ENCODE measurements around the gene PEX12. TPM values are rescaled to one million over a fixed set of nuclear protein-coding genes. Genes with fewer than 3 reads are reported as not detected.

PEX12 gene
- total and polyA plus RNA-seq, 11 donors: 2.6 to 10.8 (median 7.9) TPM

GRCh38 chr17:35546487-35546886 lies 31.9 kb downstream of the PEX12 start:
- TF ChIP-seq POLR2A (IDR thresholded peaks at IDR 0.05): no peak
- TF ChIP-seq, protein P1, sequence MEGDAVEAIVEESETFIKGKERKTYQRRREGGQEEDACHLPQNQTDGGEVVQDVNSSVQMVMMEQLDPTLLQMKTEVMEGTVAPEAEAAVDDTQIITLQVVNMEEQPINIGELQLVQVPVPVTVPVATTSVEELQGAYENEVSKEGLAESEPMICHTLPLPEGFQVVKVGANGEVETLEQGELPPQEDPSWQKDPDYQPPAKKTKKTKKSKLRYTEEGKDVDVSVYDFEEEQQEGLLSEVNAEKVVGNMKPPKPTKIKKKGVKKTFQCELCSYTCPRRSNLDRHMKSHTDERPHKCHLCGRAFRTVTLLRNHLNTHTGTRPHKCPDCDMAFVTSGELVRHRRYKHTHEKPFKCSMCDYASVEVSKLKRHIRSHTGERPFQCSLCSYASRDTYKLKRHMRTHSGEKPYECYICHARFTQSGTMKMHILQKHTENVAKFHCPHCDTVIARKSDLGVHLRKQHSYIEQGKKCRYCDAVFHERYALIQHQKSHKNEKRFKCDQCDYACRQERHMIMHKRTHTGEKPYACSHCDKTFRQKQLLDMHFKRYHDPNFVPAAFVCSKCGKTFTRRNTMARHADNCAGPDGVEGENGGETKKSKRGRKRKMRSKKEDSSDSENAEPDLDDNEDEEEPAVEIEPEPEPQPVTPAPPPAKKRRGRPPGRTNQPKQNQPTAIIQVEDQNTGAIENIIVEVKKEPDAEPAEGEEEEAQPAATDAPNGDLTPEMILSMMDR (IDR thresholded peaks at IDR 0.05): no peak
- H3K36me3 ChIP-seq: no peaks in the 10 kb centered on the region
- H3K4me3 ChIP-seq: no peak overlapping the region
- no peak overlapping the region for H3K27ac ChIP-seq
- peaks cover 0 to 21% (median 0%) of the 10 kb centered on the region in 12 donors for H3K4me1 ChIP-seq
- ATAC-seq (no peak), DNase-seq (no peak)
- H3K27me3 ChIP-seq: no peaks in the 10 kb centered on the region
- WGBS, 4 donors: 80 to 86% (median 82%) methylated on average over 1 of the region's 1 CpG
- intact Hi-C loops (cut with DNase I): no loop called here
- no peaks in the 10 kb centered on the region for H3K9me3 ChIP-seq

DNA sequence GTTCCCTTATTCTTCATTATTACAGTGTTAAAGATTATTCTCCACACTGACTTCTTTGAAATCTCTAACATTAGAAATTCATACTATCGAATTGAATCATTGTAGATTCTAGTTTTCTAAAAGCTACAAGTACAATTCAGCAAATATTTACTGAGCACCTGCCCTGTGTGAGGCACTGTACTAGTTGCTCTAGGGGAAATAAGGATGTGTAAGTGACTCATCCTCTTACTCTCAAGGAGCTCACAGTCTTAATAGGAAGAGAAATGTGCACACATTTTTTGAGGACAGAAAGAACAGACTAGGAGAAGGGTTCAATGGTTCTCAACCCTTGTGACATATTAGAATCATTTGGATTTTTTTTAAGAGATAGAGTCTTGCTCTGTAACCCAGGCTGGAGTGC lies 33.2 kb downstream of the PEX12 start:
- Histone ChIP-seq H3K36me3 (no peaks in the 10 kb centered on the region), H3K27me3 (no peaks in the 10 kb centered on the region), H3K4me3 (no peak overlapping the region), H3K27ac (no peak overlapping the region), H3K4me1 (peaks cover 0 to 29% (median 4%) of the 10 kb centered on the region in 12 donors), H3K9me3 (no peaks in the 10 kb centered on the region)
- WGBS, 4 donors: 33 to 93% (median 91%) methylated on average over 1 of the region's 1 CpG
- intact Hi-C loops (cut with DNase I): no loop called here
- ATAC-seq (no peak), DNase-seq (no peak)
- TF ChIP-seq, protein P1 (IDR thresholded peaks at IDR 0.05): no peak
- TF ChIP-seq POLR2A (IDR thresholded peaks at IDR 0.05): no peak

DNA sequence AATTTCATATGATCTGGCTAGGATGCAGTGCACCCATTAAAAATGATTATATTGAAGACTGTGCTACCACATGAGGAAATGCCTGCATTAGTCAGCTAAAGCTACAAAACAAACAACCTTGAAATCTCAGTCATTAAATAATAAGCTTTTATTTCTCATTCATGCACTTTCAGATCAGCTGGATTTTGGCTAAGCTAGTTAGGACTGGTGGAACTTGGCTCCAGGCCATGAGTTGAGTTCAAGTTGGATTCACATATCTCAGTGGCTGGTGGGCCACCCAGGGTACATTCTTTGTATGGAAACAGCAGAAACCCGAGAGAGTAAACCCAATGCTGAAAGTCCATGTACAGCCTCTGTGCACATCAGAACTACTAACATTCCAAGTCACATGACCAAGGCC lies 34.5 kb downstream of the PEX12 start:
- Histone ChIP-seq H3K27ac (no peak overlapping the region), H3K9me3 (no peaks in the 10 kb centered on the region), H3K4me1 (peaks cover 0 to 42% (median 10%) of the 10 kb centered on the region in 12 donors), H3K27me3 (no peaks in the 10 kb centered on the region), H3K4me3 (no peak overlapping the region), H3K36me3 (no peaks in the 10 kb centered on the region)
- ATAC-seq: no peak
- TF ChIP-seq, protein P1 (IDR thresholded peaks at IDR 0.05): no peak
- TF ChIP-seq POLR2A (IDR thresholded peaks at IDR 0.05): no peak
- WGBS, 4 donors: 53 to 73% (median 71%) methylated on average over 1 of the region's 1 CpG
- no peak for DNase-seq
- intact Hi-C loops (cut with DNase I): loop anchor here in 3 of 10 donors (5.0 kb wide), 3 partner anchors 167 to 1002 kb away; no protein-coding TSS in a partner anchor

- H3K4me3 ChIP-seq: no peak overlapping the region
- no peak for ATAC-seq
- intact Hi-C loops (cut with DNase I): loop anchor here in 3 of 10 donors (5.0 kb wide), 3 partner anchors 166 to 1001 kb away; no protein-coding TSS in a partner anchor
- no peaks in the 10 kb centered on the region for H3K36me3 ChIP-seq
- H3K27me3 ChIP-seq: no peaks in the 10 kb centered on the region
- H3K9me3 ChIP-seq: no peaks in the 10 kb centered on the region
- H3K4me1 ChIP-seq: peaks cover 0 to 45% (median 19%) of the 10 kb centered on the region in 12 donors
- no peak overlapping the region for H3K27ac ChIP-seq
- TF ChIP-seq, protein P1 (IDR thresholded peaks at IDR 0.05): no peak
- no peak for TF ChIP-seq POLR2A (IDR thresholded peaks at IDR 0.05)
- no peak for DNase-seq
Observed at GRCh38 chr17:35542990-35543389, 35.4 kb downstream of the PEX12 start.
